Liver (tissue), 3 donors: ENCODE measurements around the gene TRDN.

Experiments
- CTCF ChIP-seq: fragments of 150-350 bp; IDR thresholded peaks from 2 replicates; pipeline ENCODE4 v1.5.1; 2017; ENCODE audit warnings: improper control_type of control experiment, low read depth, low read length; ENCODE audit not compliant: missing input control
- GABPA ChIP-seq, 2 donors: IDR thresholded peaks in 1 of 2; conservative IDR thresholded peaks in 1 of 2; 2 replicates each; pipeline ENCODE4 v1.6.1; 2016; ENCODE audit warnings: antibody characterized with exemption in 2 of 2, mild to moderate bottlenecking in 1 of 2, moderate library complexity in 1 of 2
- RXRA ChIP-seq, 2 donors: IDR thresholded peaks; 2 replicates each; pipeline ENCODE4 v1.6.1; 2017 to 2018; ENCODE audit warnings: antibody characterized with exemption in 2 of 2, mild to moderate bottlenecking in 1 of 2
- TAF1 ChIP-seq: conservative IDR thresholded peaks from 2 replicates; pipeline ENCODE4 v1.6.1; 2016; ENCODE audit warnings: antibody characterized with exemption, mild to moderate bottlenecking
- YY1 ChIP-seq: IDR thresholded peaks from 2 replicates; pipeline ENCODE4 v1.6.1; 2016; ENCODE audit warnings: antibody characterized with exemption, mild to moderate bottlenecking
- donor health status: healthy.
- donor health status: healthy.

- TF ChIP-seq CTCF (no peak), TAF1 (no peak), RXRA (IDR thresholded peaks at IDR 0.05) (no peak), YY1 (no peak), GABPA (IDR thresholded peaks at IDR 0.05 in 1 of 2, conservative IDR thresholded peaks at IDR 0.05 in 1 of 2) (no peak)
These were observed 67.2 kb downstream of the TRDN start for GRCh38 chr6:123569575-123569974.
